IMR-90 (cell line): Measurements from ENCODE around the gene ACER1. TPM values are rescaled to one million over a fixed set of nuclear protein-coding genes. Genes with fewer than 3 reads are reported as not detected.

Source experiments
- ATAC-seq: fragments of 200-7000 bp; cut with Tn5 transposase; 2 replicates; pipeline ENCODE4 v1.9.1; 2020; ENCODE audit warnings: low read depth, mild to moderate bottlenecking, moderate library complexity
- BruUV-seq: library from RNA; stranded (reverse); fragments of 400-500 nt; replicated peaks from 2 replicates; lab custom pipeline; 2021; lab: Mats Ljungman, UMichigan
- CTCF ChIA-PET: fragments of 300-600 bp; formaldehyde crosslinking; extraction: SDS; loops from one replicate; lab custom pipeline; 2021; ENCODE audit warnings: antibody characterized with exemption; lab: Yijun Ruan, JAX
- POLR2A ChIA-PET: fragments of 300-600 bp; sonication (Branson Sonifier 250); formaldehyde crosslinking; loops from one replicate; lab custom pipeline; 2022; ENCODE audit warnings: antibody characterized with exemption; ENCODE audit not compliant: unreplicated experiment; lab: Charles Lee
- DNase-seq: peaks from one replicate; pipeline ENCODE4 v3.0.0; 2013
- H2AFZ ChIP-seq: replicated peaks from 2 replicates; pipeline ENCODE3; 2013; ENCODE audit warnings: low read length, mild to moderate bottlenecking; ENCODE audit not compliant: poor library complexity
- H2AK5ac ChIP-seq: 2 replicates; pipeline ENCODE4 v1.6.1; 2013; ENCODE audit warnings: low read depth, low read length, inconsistent platforms
- H2AK9ac ChIP-seq: replicated peaks from 2 replicates; pipeline ENCODE3; 2013; ENCODE audit warnings: mild to moderate bottlenecking, low read depth, low read length, moderate library complexity; ENCODE audit not compliant: poor library complexity
- H2BK120ac ChIP-seq: 2 replicates; pipeline ENCODE4 v1.6.1; 2013; ENCODE audit warnings: low read depth, low read length, inconsistent platforms
- H2BK15ac ChIP-seq: 3 replicates; pipeline ENCODE4 v1.6.1; 2013; ENCODE audit warnings: low read depth, low read length, inconsistent platforms
- H2BK20ac ChIP-seq: 2 replicates; pipeline ENCODE4 v1.6.1; 2013; ENCODE audit warnings: low read depth, mild to moderate bottlenecking, inconsistent platforms, low read length, moderate library complexity
- H2BK5ac ChIP-seq: 2 replicates; pipeline ENCODE4 v1.6.1; 2013; ENCODE audit warnings: mild to moderate bottlenecking, low read depth, low read length, inconsistent platforms; ENCODE audit not compliant: poor library complexity, severe bottlenecking
- H3K14ac ChIP-seq: replicated peaks from 2 replicates; pipeline ENCODE4 v1.6.1; 2013; ENCODE audit warnings: low read depth, low read length, inconsistent platforms
- H3K18ac ChIP-seq: 2 replicates; pipeline ENCODE4 v1.6.1; 2013; ENCODE audit warnings: low read depth, low read length, control low read depth
- H3K23ac ChIP-seq: 2 replicates; pipeline ENCODE4 v1.6.1; 2013; ENCODE audit warnings: low read depth, low read length, inconsistent platforms
- H3K27ac ChIP-seq: 2 replicates; pipeline ENCODE4 v1.5.1; 2013; ENCODE audit warnings: mild to moderate bottlenecking, control low read depth, low read length; ENCODE audit not compliant: insufficient read depth
- H3K27me3 ChIP-seq: 2 replicates; pipeline ENCODE4 v1.6.1; 2013; ENCODE audit warnings: low read length; ENCODE audit not compliant: control insufficient read depth, insufficient read depth
- H3K36me3 ChIP-seq: 2 replicates; pipeline ENCODE4 v1.6.1; 2013; ENCODE audit warnings: low read length, mixed read lengths; ENCODE audit not compliant: control insufficient read depth, insufficient read depth
- H3K4ac ChIP-seq: 2 replicates; pipeline ENCODE4 v1.6.1; 2013; ENCODE audit warnings: low read depth, low read length, inconsistent platforms
- H3K4me1 ChIP-seq: 2 replicates; pipeline ENCODE4 v1.6.1; 2013; ENCODE audit warnings: low read length, mixed read lengths; ENCODE audit not compliant: control insufficient read depth, insufficient read depth
- H3K4me2 ChIP-seq: 2 replicates; pipeline ENCODE4 v1.6.1; 2013; ENCODE audit warnings: low read depth, mild to moderate bottlenecking, control low read depth, low read length, moderate library complexity
- H3K4me3 ChIP-seq: 2 replicates; pipeline ENCODE4 v1.5.1; 2013; ENCODE audit warnings: low read depth, mild to moderate bottlenecking, control low read depth, low read length, moderate library complexity; ENCODE audit not compliant: insufficient read depth
- H3K56ac ChIP-seq: 2 replicates; pipeline ENCODE4 v1.6.1; 2013; ENCODE audit warnings: low read length, inconsistent platforms; ENCODE audit not compliant: insufficient read depth; ENCODE audit errors: extremely low read depth
- H3K79me1 ChIP-seq, 2 experiments: 2 replicates each; pipeline ENCODE4 v1.6.1; 2013; ENCODE audit warnings: low read length in 2 of 2, inconsistent platforms in 1 of 2, low read depth in 1 of 2
- H3K9ac ChIP-seq: 2 replicates; pipeline ENCODE4 v1.6.1; 2013; ENCODE audit warnings: low read depth, low read length, control low read depth
- H3K9me1 ChIP-seq: 2 replicates; pipeline ENCODE4 v1.6.1; 2013; ENCODE audit warnings: low read length, inconsistent platforms; ENCODE audit not compliant: insufficient read depth
- H3K9me3 ChIP-seq: 2 replicates; pipeline ENCODE4 v1.6.1; 2013; ENCODE audit warnings: low read length; ENCODE audit not compliant: control insufficient read depth, insufficient read depth
- H4K20me1 ChIP-seq: 2 replicates; pipeline ENCODE4 v1.6.1; 2013; ENCODE audit warnings: low read length, inconsistent platforms; ENCODE audit not compliant: insufficient read depth
- H4K5ac ChIP-seq: 2 replicates; pipeline ENCODE4 v1.6.1; 2013; ENCODE audit warnings: mild to moderate bottlenecking, low read depth, low read length, control low read depth
- H4K8ac ChIP-seq, 2 experiments: 2 replicates each; pipeline ENCODE4 v1.6.1; 2013; ENCODE audit warnings: low read depth in 2 of 2, low read length in 2 of 2, control low read depth in 1 of 2, inconsistent platforms in 1 of 2
- H4K91ac ChIP-seq: 2 replicates; pipeline ENCODE4 v1.6.1; 2013; ENCODE audit warnings: low read depth, low read length, inconsistent platforms; ENCODE audit not compliant: insufficient read depth
- CEBPB ChIP-seq: IDR thresholded peaks from 2 replicates; pipeline ENCODE4 v1.6.1; 2012; ENCODE audit warnings: low read depth, low read length, improper control_type of control experiment
- NFE2L2 ChIP-seq: fragments of 150-350 bp; IDR thresholded peaks from 2 replicates; pipeline ENCODE4 v1.6.1; 2016; ENCODE audit warnings: low read depth, mild to moderate bottlenecking, low read length
- USF2 ChIP-seq: fragments of 150-350 bp; IDR thresholded peaks from 2 replicates; pipeline ENCODE4 v1.6.1; 2017; ENCODE audit warnings: mild to moderate bottlenecking, antibody characterized with exemption, low read length, low read depth
- WGBS, 2 experiments: methylation state at CpG; one replicate each; pipeline versions ENCODE4 v1.1.5 to v1.1.7; 2013; ENCODE audit warnings: missing lambda C conversion rate in 2 of 2; ENCODE audit not compliant: insufficient read length in 1 of 2; ENCODE audit errors: extremely low coverage in 2 of 2; 5-methylcytosine and 5-hydroxymethylcytosine counted together
- dilution Hi-C: fragments of 300-500 bp; cut with HindIII; formaldehyde crosslinking; loops from one replicate; pipeline ENCODE4 v1.14.3; 2018; ENCODE audit warnings: low sequenced_read_pairs; ENCODE audit not compliant: unreplicated experiment
- in situ Hi-C: fragments of 300-500 bp; cut with MboI; formaldehyde crosslinking; loops from 3 replicates; pipeline ENCODE4 v1.14.3; 2019; ENCODE audit warnings: low sequenced_read_pairs, inconsistent platforms, mixed read lengths
- intact Hi-C: fragments of 100-400 bp; cut with micrococcal nuclease; formaldehyde crosslinking; loops from 2 replicates; pipeline ENCODE4 v1.10.0; 2022
- polyA plus RNA-seq, 3 experiments: library from polyadenylated mRNA; depleted of rRNA; stranded (reverse); fragments of >200 nt; gene quantifications; 2 replicates each; pipeline ENCODE4 v1.2.3, GENCODE V29; 2012; ENCODE audit warnings: low replicate concordance in 1 of 3
- total RNA-seq: library from RNA; depleted of rRNA; stranded (reverse); fragments of >200 nt; gene quantifications from 2 replicates; pipeline ENCODE4 v1.2.3, GENCODE V29; 2012

ACER1 gene
- total and polyA plus RNA-seq, 2 of the 4 experiments (the other 2 are of a cell fraction): not detected

- Histone ChIP-seq H4K20me1 (no peaks in the 10 kb centered on the region), H3K14ac (no peak overlapping the region), H2BK20ac (no peak overlapping the region), H3K79me1 (peaks cover 7 to 14% of the 10 kb centered on the region in 2 experiments; a peak in 3 of 4 replicates), H3K9me3 (peaks cover 2% of the 10 kb centered on the region; the same call in 1 of the 2 replicates), H2AK5ac (peak overlapping the region; percentile 9; the same call in 1 of the 2 replicates), H3K18ac (no peak overlapping the region), H4K91ac (no peak overlapping the region), H2BK5ac (no peak overlapping the region), H2AK9ac (peak overlapping the region; percentile 100), H3K27me3 (no peaks in the 10 kb centered on the region), H4K8ac (no peak overlapping the region), H3K36me3 (peaks cover 9% of the 10 kb centered on the region), H3K4me3 (no peak overlapping the region), H3K4me2 (no peak overlapping the region), H3K23ac (no peak overlapping the region), H2BK120ac (no peak overlapping the region), H2BK15ac (no peak overlapping the region), H4K5ac (no peak overlapping the region), H3K9ac (no peak overlapping the region), H3K27ac (no peak overlapping the region), H2AFZ (peak overlapping the region; percentile 56), H3K4me1 (peaks cover 11% of the 10 kb centered on the region), H3K56ac (no peak overlapping the region), H3K4ac (no peak overlapping the region), H3K9me1 (peaks cover 13% of the 10 kb centered on the region)
- TF ChIP-seq NFE2L2 (no peak), USF2 (no peak), CEBPB (no peak)
- in situ Hi-C loops: no loop called here
- WGBS, 2 experiments: 91% methylated on average over 16 of the region's 29 CpGs; no CpG with 5 or more reads in 1 of the 2 experiments
- dilution Hi-C loops: no loop called here
- ATAC-seq: no peak
- intact Hi-C loops: no loop called here
- ChIA-PET CTCF (no interaction called here), POLR2A (no interaction called here)
- no peak for DNase-seq
- BruUV-seq: no TSS peak
Observed at GRCh38 chr19:6374711-6375410, 41.4 kb upstream of the ACER1 start.
